RCC 7860 (cell line): ENCODE data around the gene OR1M1.

Experiments
- DNase-seq: peaks from one replicate; pipeline ENCODE4 v3.0.0-alpha.2; 2015; ENCODE audit warnings: low spot score
- FAIRE-seq: peaks from 2 replicates; lab custom pipeline; 2012; peaks lifted over from hg19 to GRCh38; lab: Jason Lieb, UNC

The OR1M1 gene

GRCh38 chr19:9073806-9074205, 13.1 kb upstream of the OR1M1 start:
- DNase-seq, result no peak

GRCh38 chr19:9075064-9075949, 11.6 kb upstream of the OR1M1 start:
- peak; percentile 99 for DNase-seq
- peak; percentile 98 for FAIRE-seq

More at GRCh38 chr19:9073806-9074205, 13.1 kb upstream of the OR1M1 start:
- no peak for FAIRE-seq

- no peak for FAIRE-seq
- no peak for DNase-seq
Observed at GRCh38 chr19:9076901-9077300, 10.0 kb upstream of the OR1M1 start.

- FAIRE-seq (peak; percentile 86), DNase-seq (peak; percentile 37)
Observed at GRCh38 chr19:9078651-9079050, 8.2 kb upstream of the OR1M1 start.

- FAIRE-seq (no peak), DNase-seq (no peak)
Observed at GRCh38 chr19:9107375-9107774, 20.5 kb downstream of the OR1M1 start, which contains the start of gene OR7G2. OR7G2 (minus strand) TSS chr19:9107475; CDS start chr19:9103243, 4,232 bp downstream.

- DNase-seq (no peak), FAIRE-seq (no peak)
Observed at GRCh38 chr19:9109959-9110358, 23.1 kb downstream of the OR1M1 start.

- DNase-seq, result no peak
- FAIRE-seq, result no peak
Observed at GRCh38 chr19:9115307-9115813, 28.5 kb downstream of the OR1M1 start, which contains the start of gene OR7G1. OR7G1 (minus strand) TSS chr19:9115763; CDS start chr19:9115763, 0 bp downstream.

GRCh38 chr19:9116547-9116946, 29.7 kb downstream of the OR1M1 start:
- FAIRE-seq (no peak), DNase-seq (no peak)

- no peak for DNase-seq
- no peak for FAIRE-seq
Observed at GRCh38 chr19:9126900-9127405, 40.1 kb downstream of the OR1M1 start, which contains the start of gene OR7G3. OR7G3 (minus strand) TSS chr19:9126950; CDS start chr19:9126950, 0 bp downstream.

GRCh38 chr19:9128171-9128570, 41.3 kb downstream of the OR1M1 start:
- FAIRE-seq (no peak), DNase-seq (no peak)

- no peak for DNase-seq
- FAIRE-seq, result no peak
Observed at GRCh38 chr19:9130965-9131364, 44.1 kb downstream of the OR1M1 start.

- no peak for FAIRE-seq
Observed at GRCh38 chr19:9132422-9132821, 45.6 kb downstream of the OR1M1 start.

GRCh38 chr19:9139609-9140158, 52.8 kb downstream of the OR1M1 start:
- DNase-seq (no peak), FAIRE-seq (peak; percentile 58)

More at GRCh38 chr19:9132422-9132821, 45.6 kb downstream of the OR1M1 start:
- DNase-seq, result peak; percentile 27

- peak; percentile 75 for FAIRE-seq
Observed at GRCh38 chr19:9140159-9140874, 53.5 kb downstream of the OR1M1 start, which contains the start of gene ZNF317. ZNF317 (plus strand) TSS chr19:9140397; CDS start chr19:9156017, 15,620 bp downstream.

GRCh38 chr19:9144920-9145319, 58.1 kb downstream of the OR1M1 start:
- FAIRE-seq (no peak), DNase-seq (no peak)

More at GRCh38 chr19:9140159-9140874, 53.5 kb downstream of the OR1M1 start, which contains the start of gene ZNF317:
- peak; percentile 76 for DNase-seq
